ENCODE results near the gene SHQ1.

The SHQ1 gene

DNA sequence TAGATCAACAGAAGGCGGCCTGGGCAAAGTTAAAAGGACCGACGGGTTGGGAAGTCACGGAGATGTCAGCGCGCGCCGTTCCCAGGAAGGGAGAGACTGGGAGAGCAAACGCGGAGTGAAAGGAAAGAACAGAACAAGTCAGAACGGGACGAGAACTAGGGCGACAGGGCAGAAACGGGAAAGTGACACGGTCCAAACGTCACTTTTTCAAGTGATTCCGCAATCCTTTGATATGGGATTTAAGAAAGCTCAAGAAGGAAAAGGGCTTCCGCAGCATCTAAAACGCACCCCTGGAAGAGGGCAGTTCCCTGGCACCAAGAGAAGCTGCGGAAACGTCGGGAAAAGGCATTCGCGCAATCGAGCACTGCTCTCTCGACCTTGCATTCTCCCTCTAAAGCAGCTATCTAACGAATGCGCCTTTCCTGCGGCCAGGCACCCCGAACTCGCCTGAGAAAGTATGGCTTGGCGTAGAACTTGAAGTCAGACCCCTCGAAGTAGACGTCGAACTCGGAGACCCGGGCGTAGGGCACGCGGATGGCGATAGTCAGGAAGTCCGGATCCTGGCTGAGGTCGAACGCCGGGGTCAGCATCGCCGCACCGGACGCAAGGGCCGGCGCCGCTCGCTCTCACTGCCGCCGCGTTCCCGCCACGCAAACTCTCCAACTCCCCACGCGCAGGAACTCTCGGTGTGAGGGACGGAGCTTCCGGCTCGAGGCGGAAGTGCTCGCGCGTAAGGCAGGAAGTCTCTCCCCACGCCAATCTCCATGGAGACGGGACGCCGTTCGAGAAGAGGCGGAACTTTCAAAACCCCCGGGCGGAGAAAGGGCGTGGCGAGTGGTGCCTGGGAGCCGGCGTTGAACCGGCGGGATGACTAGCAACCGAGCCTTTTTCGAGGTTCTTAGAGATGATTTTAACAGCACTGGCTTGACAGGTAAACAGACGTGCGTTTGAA, at the start of gene SHQ1:
Gene SHQ1 (minus strand): TSS at position 695 of the 952 bp plus-strand sequence. CDS start 105 bp downstream, at position 590.
- DNase-seq (ENCODE audit: low spot score) = peak; percentile 94

DNA sequence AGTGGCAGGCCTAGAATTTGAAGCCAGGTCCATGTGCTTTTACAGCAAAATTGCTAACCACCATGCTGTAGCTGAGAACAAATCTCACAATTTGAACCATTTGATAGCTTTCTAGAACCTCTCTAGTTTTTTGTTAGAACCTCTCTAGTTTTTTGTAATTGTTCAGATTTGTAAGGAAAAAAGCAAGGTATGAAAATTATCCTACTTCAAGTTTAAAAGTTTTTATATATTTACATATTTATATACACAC, 49.4 kb upstream of the SHQ1 start:
- DNase-seq (ENCODE audit: low spot score) = no peak

DNA sequence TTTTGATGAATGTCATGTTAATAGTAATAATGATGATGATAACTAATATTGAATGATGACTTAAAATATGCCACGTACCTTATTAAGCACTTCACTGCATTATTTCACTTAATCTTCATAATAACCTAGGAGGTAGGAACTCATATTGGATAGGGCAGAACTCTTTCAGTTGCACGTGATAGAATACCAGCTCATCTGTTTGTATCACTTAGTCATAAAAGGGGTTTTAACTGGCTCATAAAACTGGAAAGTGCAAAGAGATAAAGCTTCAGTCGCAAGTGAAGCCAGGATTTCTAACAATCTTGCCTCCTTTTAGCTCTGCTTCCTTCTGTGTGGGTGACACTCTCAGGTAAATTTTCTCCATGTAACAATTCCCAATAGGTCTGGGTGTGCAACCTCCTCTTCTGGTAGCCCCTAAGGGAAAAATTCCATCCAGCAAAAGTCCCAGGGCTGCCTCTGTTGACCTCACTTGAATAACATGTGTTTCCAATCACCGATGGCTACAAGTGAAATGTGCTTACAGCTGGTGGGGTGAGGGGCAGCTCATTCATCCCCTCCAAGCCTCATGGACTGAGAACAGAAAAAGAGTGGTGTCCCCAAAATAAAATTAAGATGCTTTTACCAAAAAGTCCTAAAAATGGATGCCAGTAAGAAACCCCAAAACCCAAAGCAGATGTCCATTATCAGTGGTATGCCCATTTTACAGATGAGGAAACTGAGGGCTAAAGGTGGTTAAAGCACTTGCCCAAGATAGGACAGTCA, 48.9 kb upstream of the SHQ1 start:
- no peak for DNase-seq (ENCODE audit: low spot score)

DNA sequence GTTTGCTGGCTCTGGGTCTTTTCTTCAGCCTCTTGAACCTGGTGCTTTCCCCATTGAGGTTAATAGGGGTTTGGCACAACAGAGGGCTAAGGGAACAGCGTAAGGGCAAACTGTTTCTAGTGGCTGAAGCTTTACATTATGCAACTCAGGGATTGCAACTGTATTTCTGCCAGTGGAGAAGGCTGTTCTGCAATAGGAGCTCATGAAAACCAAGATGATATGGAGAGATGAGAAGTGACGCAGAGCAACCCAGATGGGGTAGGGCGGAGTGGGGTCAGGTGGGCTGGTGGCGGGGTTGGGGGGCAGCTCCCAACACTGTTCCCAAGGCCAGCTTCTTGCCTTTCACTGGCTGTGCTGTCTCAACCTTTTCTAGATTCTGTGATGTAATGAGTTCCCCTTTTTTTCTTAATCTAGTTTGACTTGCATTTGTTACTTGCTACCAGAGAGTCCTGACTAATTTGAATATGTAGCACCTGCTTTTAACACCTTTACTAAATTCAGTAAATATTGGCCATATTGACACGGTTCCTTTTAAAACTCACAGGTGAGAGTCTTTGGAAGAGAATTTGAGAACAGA, 46.8 kb upstream of the SHQ1 start:
- no peak for DNase-seq (ENCODE audit: low spot score)

DNA sequence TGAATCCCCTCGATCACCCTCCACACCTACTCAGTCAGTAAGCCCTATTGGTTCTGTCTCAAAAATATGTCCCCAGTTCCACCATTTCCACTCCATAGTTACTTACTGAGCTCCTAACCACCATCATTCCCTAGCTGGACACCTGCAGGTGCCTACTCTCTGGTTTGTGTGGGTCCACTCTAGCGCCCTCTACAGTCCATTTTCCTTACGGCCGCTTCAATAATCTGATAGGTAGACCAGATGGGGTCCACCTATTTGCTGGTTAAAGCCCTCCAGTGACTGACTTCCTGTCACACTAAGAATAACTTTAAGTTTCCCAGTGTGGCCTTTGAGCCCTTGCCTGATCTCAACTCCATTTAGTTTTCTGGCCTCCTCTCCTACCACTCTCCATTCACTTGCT, 44.6 kb upstream of the SHQ1 start:
- no peak for DNase-seq (ENCODE audit: low spot score)

DNA sequence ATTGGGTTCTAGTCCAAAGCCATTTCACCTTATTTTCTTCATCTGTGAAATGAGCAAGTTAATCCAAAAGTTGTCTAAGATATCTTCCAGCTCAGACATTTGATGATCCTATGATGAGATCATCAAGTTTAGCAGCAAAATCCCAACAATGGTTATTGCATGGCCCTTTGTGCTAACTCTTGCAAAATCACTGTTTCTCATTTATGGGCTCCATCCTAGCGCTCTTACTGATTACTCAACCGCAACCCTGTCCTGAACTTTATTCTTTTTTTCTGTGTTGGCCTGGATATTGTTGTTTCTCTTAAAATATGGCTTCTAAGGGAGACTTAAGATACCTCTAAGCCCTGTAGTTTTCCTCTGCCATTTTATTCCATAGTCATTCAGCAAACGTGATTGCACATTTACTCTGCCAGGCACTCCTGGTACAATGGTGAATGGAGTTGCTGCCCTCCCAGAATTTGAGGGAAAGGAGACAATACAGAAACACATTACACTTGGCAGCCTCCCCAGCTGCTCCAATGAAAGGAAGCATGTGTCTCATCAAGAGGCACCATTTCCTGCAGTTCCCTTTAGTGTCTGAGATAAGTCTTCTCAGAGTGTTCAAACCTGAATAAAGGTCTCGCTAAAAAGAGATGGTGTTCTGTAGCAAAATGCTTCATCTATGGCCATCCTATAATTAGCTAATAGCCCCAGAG, 44.0 kb upstream of the SHQ1 start:
- DNase-seq (ENCODE audit: low spot score) = no peak

DNA sequence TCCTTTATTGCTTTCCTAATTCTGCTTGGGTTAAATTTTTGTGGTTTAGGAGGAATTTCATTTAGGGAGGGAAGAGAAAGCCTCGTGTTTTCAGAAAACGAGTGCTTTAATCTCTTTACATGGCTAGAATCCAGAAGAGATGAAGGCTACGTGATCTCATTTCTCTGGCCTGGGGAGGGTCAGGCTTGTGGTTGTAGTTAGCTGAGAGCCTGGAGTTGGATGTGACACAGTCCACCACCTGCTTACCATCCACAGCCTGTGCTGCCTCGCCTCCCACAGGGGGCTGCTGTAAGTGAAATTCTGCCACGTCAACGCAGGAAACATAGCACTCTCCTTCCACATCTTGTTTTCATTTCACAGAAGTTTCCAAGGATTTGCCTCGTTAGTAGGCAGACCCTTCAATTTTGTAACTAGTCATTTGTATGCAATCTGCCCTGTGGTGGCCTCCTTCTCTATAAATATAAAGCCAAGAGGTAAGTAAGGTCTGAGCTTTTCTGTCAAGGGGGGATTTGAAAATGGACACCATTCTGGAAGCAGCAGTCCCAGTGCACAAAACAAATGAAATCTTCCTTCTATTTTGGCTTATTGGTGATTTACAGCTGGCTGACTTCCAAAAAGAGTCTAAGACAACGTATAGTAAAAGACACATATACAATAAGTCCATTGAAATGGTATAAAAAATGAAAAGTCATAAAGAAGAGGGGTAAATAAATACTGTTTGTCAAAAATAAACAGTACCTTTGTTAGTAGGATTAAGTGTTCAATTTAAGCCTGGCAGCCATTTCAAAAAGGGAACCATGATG, 43.0 kb upstream of the SHQ1 start:
- no peak for DNase-seq (ENCODE audit: low spot score)

DNA sequence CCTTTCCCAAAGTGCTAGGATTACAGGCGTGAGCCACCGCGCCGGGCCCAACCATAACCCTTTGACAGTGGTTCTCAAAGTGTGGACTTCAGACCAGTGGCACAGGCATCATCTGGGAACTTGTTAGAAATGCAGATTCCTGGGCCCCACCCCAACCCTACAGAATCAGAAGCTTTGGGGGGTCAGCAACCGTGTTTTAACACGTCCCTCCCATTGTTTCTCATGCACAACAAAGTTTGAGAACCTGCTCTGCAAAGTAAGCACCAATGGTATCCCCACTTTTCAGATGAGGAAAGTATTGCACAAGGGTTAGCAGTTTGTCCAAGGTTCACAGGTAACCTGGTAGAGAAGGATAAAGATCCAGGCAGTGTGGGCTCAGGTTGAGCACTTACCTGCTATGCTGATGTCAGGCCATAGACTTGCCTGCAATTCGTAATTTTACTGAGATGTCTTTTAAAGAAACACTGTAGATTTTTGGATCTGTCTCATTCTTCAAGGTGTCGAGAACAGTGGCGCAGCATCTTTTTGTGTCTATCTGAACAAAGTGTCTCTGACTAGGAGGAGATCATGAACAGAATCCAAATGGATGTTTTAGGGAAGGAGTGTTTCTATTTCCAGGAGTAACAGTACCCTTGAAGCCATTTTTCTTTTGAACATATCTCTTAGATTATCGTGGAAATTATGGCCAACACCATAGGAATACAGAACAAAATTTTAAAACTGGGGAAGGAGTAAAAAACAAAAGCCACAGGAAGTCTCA, 42.1 kb upstream of the SHQ1 start:
- no peak for DNase-seq (ENCODE audit: low spot score)

DNA sequence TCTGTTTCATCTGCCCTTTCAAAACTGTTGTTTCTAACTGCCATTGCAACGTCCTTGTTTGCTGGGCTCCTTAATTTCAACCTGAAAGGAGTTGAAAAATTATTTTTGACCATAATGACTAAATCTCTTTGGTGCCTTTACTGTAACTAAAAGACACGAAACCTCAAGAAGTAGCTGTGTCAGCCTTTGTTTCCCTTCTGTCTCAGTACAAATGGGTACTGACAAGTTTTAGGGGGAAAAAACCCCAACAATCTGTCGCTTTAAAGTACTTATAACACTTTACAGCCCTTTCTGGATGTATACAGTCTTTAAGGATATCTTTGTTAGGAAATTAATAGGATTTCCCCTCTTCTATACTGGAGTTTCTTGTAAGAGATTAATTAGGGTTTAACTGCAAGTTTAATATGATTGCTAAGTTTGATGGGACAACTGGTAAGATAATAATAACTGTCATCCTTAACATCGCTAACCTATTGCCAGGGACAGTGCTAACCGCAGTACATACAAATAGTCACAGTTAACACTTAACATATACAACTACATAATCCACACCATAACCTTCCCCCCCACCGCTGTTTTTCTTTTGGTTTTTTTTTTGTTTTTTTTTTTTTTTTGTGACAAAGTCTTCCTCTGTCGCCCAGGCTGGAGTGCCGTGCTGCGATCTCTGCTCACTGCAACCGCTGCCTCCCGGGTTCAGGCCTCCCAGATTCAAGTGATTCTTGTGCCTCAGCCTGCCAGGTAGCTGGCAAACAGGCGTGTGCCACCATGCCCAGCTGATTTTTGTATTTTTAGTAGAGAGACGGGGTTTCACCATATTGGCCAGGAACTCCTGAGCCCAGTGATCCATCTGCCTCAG, 41.3 kb upstream of the SHQ1 start:
- no peak for DNase-seq (ENCODE audit: low spot score)

DNA sequence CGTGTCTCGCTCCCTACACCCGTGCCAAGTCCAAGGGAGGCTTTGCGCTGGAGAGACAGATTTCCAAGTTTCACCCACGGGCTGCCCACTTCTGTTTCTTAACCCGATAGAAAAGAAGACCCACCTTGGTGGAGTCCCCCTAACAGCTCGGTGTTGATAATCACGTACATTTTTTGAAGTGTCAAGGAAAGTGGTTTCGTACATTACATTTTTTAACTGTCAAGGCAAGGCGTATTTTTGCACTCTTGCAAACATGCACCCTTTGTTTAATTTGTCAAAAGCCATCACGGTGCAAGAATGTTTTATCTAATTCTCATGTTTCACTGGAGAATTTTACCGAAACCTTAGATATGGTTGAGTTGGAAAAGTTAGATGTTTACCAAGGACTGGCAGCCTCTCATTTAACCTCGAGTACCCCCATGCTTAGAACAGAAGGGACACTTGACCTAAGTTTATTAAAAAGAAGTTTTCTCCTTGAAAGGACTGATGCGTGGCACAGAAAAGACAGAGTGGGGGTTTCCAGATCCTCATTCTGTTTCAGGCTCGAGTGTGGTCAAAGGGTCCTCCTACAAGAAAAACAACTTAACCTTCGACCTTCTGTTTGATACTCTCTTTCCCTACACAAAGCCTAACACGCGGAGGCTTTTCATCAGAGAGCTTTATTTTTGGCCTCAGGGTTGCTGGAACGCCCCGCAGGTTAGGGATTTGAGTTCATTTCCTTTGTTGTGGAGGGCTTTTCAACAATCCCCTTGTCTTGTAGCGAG, 40.5 kb upstream of the SHQ1 start:
- no peak for DNase-seq (ENCODE audit: low spot score)

DNA sequence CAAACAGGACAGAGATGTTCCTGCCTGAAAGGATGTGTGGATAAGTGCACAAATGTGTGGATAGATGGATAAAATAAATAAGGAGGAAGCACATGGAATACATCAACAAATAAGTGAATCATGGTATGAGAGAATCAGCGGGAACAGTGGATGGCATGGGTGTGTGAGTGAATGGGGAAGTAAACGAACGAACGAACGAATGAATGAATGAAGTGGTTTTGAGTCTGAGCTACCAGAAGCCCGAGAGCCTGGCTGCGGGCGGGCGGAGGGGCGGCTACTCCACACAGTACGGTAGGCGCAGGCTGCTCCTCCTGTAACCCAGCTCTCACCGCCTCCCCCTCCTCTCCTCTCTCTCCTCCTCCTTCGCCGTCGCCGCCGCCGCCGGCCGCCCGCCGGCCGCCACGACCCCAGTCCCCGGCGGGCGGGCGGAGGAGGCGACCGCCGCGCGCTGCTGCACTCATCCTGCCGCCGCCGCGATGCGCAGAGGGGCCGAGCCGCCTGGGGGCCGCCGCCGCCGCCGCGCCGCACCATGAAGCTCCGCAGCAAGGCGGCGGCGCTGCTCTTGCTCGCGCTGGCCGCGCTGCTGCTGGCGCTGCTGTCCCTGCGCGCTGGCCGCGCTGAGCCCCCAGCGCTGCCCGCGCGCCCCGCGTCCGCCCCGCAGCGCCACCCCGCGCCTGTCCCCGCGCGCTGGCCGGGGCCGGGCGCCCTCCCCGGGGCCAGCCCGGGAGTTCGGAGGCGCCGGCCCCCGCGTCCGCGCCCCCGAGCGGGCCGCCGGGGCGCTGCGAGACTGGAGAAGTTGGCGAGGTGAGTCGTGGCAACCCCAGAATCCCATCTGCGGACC, 39.7 kb upstream of the SHQ1 start, which contains the start of gene GXYLT2:
Gene GXYLT2 (plus strand): TSS at position 342 of the 841 bp plus-strand sequence. CDS start 188 bp downstream, at position 530.
- DNase-seq (ENCODE audit: low spot score) = no peak

DNA sequence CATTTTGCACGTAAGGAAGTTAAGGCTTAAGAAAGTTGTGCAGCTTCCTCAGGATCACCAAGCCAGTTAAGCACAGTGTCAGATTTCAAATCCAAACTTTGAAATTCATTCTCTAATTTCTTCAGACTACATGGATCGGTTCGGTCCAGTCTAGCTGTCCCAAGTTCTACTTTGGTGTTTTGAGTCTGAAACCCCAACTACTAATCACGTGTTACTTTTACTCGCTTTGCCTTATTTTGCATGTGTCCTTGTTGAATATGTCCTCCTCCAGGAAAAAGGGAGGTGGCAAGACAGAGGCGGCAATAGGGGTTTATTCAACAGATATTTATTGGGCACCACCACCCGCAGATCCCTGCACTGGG, 39.1 kb upstream of the SHQ1 start:
- DNase-seq (ENCODE audit: low spot score) = no peak

DNA sequence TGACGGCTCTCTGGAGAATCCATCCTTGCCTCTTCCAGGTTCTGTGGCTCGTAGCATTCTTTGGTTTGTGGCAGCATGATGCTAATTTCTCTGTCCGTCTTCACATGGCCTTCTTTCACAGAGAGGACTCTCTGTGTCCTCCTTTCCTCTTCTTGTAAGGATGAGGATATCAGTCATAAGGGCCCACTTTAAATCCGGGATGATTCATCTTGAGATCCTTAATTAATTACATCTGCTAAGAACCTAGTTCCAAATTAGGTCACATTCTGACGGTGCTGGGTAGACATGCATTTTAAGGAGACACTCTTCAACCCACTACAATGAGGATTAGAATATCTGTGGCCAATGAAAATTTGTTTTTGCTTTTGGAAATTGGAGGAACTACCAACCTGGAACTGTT, 23.9 kb upstream of the SHQ1 start:
- no peak for DNase-seq (ENCODE audit: low spot score)

DNA sequence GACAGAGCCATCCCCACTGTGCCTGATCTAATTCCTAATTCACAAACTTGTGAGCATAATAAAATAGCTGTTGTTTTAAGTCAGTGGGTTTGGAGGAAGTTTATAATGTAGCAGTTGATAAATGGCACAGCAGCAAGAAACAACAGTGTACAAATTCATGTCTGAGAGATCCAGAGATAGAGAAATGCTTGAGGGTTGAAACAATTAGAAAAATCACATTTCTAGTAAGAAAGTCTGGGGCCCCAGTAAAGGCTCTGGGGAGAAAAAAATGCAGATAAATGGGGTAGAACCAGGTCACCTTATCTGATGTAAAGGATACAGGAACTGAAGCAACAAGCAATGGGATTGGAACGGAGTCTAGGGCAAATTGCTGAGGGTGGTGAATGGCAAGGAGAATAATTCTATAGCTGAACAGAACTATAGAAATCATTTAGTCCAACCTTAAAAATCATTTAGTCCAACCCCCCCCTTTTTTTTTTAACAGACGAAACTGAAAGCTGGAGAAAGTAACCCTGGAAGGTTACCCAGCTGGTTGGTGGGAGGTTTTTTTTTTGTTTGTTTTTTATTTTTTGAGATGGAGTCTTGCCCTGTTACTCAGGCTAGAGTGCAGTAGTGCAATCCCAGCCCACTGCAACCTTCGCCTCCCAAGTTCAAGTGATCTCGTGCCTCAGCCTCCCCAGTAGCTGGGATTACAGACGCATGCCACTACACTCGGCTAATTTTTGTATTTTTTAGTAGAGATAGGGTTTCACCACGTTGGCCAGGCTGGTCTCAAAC, 14.3 kb upstream of the SHQ1 start:
- DNase-seq (ENCODE audit: low spot score) = no peak

DNA sequence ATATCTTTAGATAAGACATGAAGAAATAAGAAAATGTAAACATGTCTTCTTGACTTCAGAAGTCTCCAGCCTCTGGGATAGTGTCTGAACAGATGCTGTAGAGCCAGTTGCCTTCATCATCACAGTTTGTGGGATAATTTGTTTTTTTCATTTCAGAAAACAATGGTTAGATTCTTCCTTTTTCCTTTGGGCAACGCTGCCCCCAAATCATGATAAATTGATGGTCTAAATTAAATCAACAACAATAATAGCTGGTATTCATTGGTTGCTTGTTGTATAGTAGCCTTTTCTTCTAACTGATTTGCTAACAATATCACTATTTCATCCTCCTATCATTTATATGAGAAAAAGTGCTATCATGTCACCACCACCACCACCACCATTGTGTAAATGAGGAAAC, 12.6 kb upstream of the SHQ1 start:
- no peak for DNase-seq (ENCODE audit: low spot score)

DNA sequence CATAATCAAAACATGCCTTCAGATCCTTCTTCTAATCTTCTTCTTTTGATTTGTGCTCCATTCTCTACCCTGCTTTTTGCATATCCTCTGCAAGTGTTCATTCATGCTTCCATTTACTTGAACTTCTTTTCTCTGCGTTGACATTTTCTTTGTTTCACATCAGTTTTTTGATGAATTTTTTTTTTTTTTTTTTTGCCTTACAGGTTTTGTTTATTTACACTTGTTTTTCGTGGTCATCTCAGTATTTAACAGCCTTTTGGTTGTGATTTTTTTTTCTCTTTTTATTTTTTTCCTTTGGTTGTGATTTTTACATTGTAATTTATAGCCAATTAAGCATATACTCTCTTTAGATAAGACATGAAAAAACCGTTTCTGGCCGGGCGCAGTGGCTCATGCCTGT, 11.8 kb upstream of the SHQ1 start:
- DNase-seq (ENCODE audit: low spot score) = no peak

DNA sequence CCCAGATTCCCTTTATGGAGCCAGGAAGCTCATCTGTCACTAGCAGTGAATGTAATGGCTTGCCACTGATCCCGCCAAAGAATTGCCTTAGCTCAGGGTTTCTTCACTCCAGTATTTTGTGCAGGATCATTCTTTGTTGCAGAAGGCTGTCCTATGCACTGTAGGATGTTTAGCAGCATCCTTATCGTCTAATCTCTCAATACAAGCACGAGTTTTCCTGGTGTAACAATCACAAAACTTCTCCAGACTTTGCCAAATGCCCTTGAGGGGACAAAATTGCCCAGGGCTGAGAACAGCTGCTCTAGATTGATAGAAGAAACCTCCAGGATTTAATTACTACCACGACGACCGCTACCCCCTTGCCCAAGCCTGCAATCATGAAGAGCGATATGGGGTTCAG, 6.8 kb upstream of the SHQ1 start:
- DNase-seq (ENCODE audit: low spot score) = no peak
